Ishikawa (cell line): Measurements from ENCODE around the gene FEM1C.

Experiments
- CEBPB ChIP-seq: IDR thresholded peaks from 2 replicates; pipeline ENCODE4 v1.6.1; 2012
- CREB1 ChIP-seq: IDR thresholded peaks from 2 replicates; pipeline ENCODE4 v1.6.1; 2012; ENCODE audit warnings: low read depth
- EGR1 ChIP-seq: IDR thresholded peaks from 2 replicates; pipeline ENCODE4 v1.6.1; 2012
- EP300 ChIP-seq: IDR thresholded peaks from 2 replicates; pipeline ENCODE4 v1.6.1; 2012; ENCODE audit warnings: borderline replicate concordance
- FOXM1 ChIP-seq: IDR thresholded peaks from 2 replicates; pipeline ENCODE4 v1.6.1; 2012; ENCODE audit warnings: low read depth, borderline replicate concordance
- MAX ChIP-seq: IDR thresholded peaks from 2 replicates; pipeline ENCODE4 v1.6.1; 2012
- NFIC ChIP-seq: IDR thresholded peaks from 2 replicates; pipeline ENCODE4 v1.6.1; 2012
- RAD21 ChIP-seq: IDR thresholded peaks from 2 replicates; pipeline ENCODE4 v1.6.1; 2012; ENCODE audit warnings: low read depth
- TAF1 ChIP-seq: IDR thresholded peaks from 2 replicates; pipeline ENCODE4 v1.6.1; 2012; ENCODE audit warnings: low read depth, mild to moderate bottlenecking
- TCF12 ChIP-seq: IDR thresholded peaks from 2 replicates; pipeline ENCODE4 v1.6.1; 2012; ENCODE audit warnings: low read depth
- TEAD4 ChIP-seq: IDR thresholded peaks from 2 replicates; pipeline ENCODE4 v1.6.1; 2012
- YY1 ChIP-seq: IDR thresholded peaks from 2 replicates; pipeline ENCODE4 v1.6.1; 2012; ENCODE audit warnings: low read depth
- ZBTB7A ChIP-seq: IDR thresholded peaks from 2 replicates; pipeline ENCODE4 v1.6.1; 2012; ENCODE audit warnings: low read depth
- TF ChIP-seq, protein P1 (sequence below): IDR thresholded peaks from 2 replicates; pipeline ENCODE4 v1.6.1; 2012; ENCODE audit warnings: low read depth, mild to moderate bottlenecking
- TF ChIP-seq, protein P2 (sequence below): IDR thresholded peaks from 2 replicates; pipeline ENCODE4 v1.6.1; 2012

Gene FEM1C

DNA sequence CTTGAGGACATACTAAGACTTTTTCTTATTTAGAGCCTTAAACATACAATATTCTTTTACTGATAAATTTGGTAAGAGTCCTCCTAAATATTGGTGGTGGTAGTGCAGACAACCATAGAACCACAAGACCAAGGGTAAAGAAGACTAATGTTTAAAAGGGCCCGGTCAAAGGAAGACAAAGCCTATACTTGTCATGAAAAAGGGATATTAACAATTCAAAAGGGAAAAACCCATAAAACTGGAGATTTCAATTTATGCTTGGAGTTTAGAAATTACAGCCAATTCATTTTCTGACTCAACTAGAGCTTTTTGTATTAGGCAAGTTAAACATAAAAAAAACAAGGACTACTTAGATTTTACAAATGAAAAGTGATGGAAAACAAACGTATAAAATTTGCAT is 24.4 kb downstream of the FEM1C start:
- TF ChIP-seq MAX: no peak
- TF ChIP-seq TCF12: no peak
- no peak for TF ChIP-seq FOXM1
- no peak for TF ChIP-seq TEAD4
- TF ChIP-seq, protein P1, sequence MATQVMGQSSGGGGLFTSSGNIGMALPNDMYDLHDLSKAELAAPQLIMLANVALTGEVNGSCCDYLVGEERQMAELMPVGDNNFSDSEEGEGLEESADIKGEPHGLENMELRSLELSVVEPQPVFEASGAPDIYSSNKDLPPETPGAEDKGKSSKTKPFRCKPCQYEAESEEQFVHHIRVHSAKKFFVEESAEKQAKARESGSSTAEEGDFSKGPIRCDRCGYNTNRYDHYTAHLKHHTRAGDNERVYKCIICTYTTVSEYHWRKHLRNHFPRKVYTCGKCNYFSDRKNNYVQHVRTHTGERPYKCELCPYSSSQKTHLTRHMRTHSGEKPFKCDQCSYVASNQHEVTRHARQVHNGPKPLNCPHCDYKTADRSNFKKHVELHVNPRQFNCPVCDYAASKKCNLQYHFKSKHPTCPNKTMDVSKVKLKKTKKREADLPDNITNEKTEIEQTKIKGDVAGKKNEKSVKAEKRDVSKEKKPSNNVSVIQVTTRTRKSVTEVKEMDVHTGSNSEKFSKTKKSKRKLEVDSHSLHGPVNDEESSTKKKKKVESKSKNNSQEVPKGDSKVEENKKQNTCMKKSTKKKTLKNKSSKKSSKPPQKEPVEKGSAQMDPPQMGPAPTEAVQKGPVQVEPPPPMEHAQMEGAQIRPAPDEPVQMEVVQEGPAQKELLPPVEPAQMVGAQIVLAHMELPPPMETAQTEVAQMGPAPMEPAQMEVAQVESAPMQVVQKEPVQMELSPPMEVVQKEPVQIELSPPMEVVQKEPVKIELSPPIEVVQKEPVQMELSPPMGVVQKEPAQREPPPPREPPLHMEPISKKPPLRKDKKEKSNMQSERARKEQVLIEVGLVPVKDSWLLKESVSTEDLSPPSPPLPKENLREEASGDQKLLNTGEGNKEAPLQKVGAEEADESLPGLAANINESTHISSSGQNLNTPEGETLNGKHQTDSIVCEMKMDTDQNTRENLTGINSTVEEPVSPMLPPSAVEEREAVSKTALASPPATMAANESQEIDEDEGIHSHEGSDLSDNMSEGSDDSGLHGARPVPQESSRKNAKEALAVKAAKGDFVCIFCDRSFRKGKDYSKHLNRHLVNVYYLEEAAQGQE: no peak
- TF ChIP-seq CEBPB: no peak
- TF ChIP-seq RAD21: no peak

DNA sequence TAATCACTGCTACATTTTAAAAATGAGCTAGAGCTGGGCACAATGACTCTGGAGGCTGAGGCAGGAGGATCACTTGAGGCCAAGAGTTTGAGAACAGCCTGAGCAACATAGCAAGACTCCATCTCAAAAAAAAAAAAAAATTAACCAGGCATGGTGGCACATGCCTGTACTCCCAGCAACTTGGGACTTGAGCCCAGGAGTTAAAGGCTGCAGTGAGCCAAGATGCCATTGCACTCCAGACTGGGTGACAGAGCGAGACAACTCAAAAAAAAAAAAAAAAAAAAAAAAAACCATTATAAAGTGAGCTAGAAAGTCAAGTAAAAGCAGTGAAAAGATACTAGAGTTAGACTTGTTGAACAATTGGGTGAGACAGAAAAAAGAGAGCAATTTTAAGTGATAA is 28.2 kb downstream of the FEM1C start:
- TF ChIP-seq EGR1 (no peak), CREB1 (no peak), NFIC (no peak)

- TF ChIP-seq EGR1: no peak
- TF ChIP-seq RAD21: no peak
- TF ChIP-seq TCF12: no peak
- TF ChIP-seq, protein P2, sequence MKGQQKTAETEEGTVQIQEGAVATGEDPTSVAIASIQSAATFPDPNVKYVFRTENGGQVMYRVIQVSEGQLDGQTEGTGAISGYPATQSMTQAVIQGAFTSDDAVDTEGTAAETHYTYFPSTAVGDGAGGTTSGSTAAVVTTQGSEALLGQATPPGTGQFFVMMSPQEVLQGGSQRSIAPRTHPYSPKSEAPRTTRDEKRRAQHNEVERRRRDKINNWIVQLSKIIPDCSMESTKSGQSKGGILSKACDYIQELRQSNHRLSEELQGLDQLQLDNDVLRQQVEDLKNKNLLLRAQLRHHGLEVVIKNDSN: no peak
Measured at GRCh38 chr5:115514220-115514619, 30.4 kb downstream of the FEM1C start.

GRCh38 chr5:115511632-115512031 is 32.9 kb downstream of the FEM1C start:
- TF ChIP-seq MAX: no peak
- TF ChIP-seq TEAD4: no peak
- TF ChIP-seq RAD21: no peak
- TF ChIP-seq NFIC: no peak
- no peak for TF ChIP-seq ZBTB7A
- TF ChIP-seq CREB1: no peak
- TF ChIP-seq EGR1: no peak
- no peak for TF ChIP-seq TCF12
- no peak for TF ChIP-seq FOXM1
- no peak for TF ChIP-seq YY1

DNA sequence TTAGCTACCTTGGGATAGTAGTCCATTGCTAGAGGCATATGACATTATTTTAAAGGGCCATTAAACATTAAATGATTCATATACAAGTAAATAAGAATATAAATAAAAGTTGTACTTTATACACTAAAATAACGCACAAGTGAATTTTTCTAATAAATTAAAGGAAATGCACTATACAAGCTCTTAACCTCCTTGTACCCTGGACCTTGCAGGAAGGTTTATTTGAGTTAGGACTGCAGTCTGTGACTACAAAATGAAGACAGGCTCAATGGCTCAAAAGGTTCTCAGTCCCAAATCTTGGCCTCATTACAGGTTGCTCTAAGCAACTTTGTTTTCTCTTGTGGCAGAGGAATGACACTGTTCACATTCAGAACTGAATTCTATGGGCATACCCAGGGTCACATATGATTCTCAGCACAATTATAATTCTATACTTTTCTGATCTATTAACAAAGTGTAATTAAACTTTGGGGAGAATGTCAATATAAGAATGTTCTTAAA is 34.4 kb downstream of the FEM1C start:
- TF ChIP-seq TAF1 (no peak), EGR1 (no peak), MAX (no peak)
- TF ChIP-seq, protein P1: no peak

- no peak for TF ChIP-seq CEBPB
- TF ChIP-seq EP300: no peak
- TF ChIP-seq RAD21: no peak
- TF ChIP-seq CREB1: no peak
- TF ChIP-seq NFIC: no peak
- TF ChIP-seq TEAD4: no peak
- TF ChIP-seq YY1: no peak
- no peak for TF ChIP-seq ZBTB7A
- TF ChIP-seq, protein P1: no peak
- TF ChIP-seq FOXM1: no peak
Measured at GRCh38 chr5:115509547-115509946, 35.0 kb downstream of the FEM1C start.
